ENCODE results near the gene LMAN2L. TPM values are rescaled to one million over a fixed set of nuclear protein-coding genes. Genes with fewer than 3 reads are reported as not detected.

LMAN2L gene
- total RNA-seq, 4 donors from 2014 or later: 17.2 to 21.5 (median 19.1) TPM

- WGBS, 2 donors: 55 to 62% methylated on average over 8 of the region's 8 CpGs
- intact Hi-C loops (cut with DNase I; ENCODE audit: low total_unique reads): no loop called here
- no peak overlapping the region for H3K4me3 ChIP-seq (ENCODE audit: low read depth, poor library complexity, severe bottlenecking)
- TF ChIP-seq POLR2A (IDR thresholded peaks at IDR 0.05): no peak
- TF ChIP-seq CTCF (IDR thresholded peaks at IDR 0.05): no peak
- no peak for DNase-seq (ENCODE audit: low spot score in 2 of 2)
Observed at GRCh38 chr2:96768083-96768561, 28.3 kb upstream of the LMAN2L start.

- intact Hi-C loops (cut with DNase I; ENCODE audit: low total_unique reads): no loop called here
- TF ChIP-seq CTCF (IDR thresholded peaks at IDR 0.05): no peak
- H3K4me3 ChIP-seq (ENCODE audit: low read depth, poor library complexity, severe bottlenecking): no peak overlapping the region
- DNase-seq (ENCODE audit: low spot score in 2 of 2): no peak
- WGBS, 2 donors: 92 to 94% methylated on average over 9 of the region's 9 CpGs
Observed at GRCh38 chr2:96767135-96767871, 27.4 kb upstream of the LMAN2L start.

- 20 to 25% methylated on average over 8 of the region's 8 CpGs for WGBS, 2 donors
Observed at GRCh38 chr2:96764253-96764637, 24.4 kb upstream of the LMAN2L start.

GRCh38 chr2:96763511-96764252 lies 23.8 kb upstream of the LMAN2L start:
- intact Hi-C loops (cut with DNase I; ENCODE audit: low total_unique reads): no loop called here
- H3K4me3 ChIP-seq (ENCODE audit: low read depth, poor library complexity, severe bottlenecking): no peak overlapping the region

More at GRCh38 chr2:96764253-96764637, 24.4 kb upstream of the LMAN2L start:
- TF ChIP-seq CTCF (IDR thresholded peaks at IDR 0.05) (no peak), POLR2A (IDR thresholded peaks at IDR 0.05) (no peak)
- peak in 1 of 2 donors; percentile 31 for DNase-seq (ENCODE audit: low spot score in 2 of 2)
- H3K4me3 ChIP-seq (ENCODE audit: low read depth, poor library complexity, severe bottlenecking): no peak overlapping the region
- intact Hi-C loops (cut with DNase I; ENCODE audit: low total_unique reads): no loop called here

More at GRCh38 chr2:96763511-96764252, 23.8 kb upstream of the LMAN2L start:
- no peak for DNase-seq (ENCODE audit: low spot score in 2 of 2)
- TF ChIP-seq POLR2A (IDR thresholded peaks at IDR 0.05): no peak
- TF ChIP-seq CTCF (IDR thresholded peaks at IDR 0.05): no peak
- WGBS, 2 donors: 32 to 36% methylated on average over 7 of the region's 7 CpGs
